GM21825 (cell line): Measurements from ENCODE around the gene TERB1.

Source experiments
- ATAC-seq: cut with Tn5 transposase; IDR thresholded peaks from one replicate; pipeline ENCODE4 v1.9.1; 2021; ENCODE audit warnings: mild to moderate bottlenecking, moderate library complexity; ENCODE audit not compliant: unreplicated experiment

TERB1 gene

DNA sequence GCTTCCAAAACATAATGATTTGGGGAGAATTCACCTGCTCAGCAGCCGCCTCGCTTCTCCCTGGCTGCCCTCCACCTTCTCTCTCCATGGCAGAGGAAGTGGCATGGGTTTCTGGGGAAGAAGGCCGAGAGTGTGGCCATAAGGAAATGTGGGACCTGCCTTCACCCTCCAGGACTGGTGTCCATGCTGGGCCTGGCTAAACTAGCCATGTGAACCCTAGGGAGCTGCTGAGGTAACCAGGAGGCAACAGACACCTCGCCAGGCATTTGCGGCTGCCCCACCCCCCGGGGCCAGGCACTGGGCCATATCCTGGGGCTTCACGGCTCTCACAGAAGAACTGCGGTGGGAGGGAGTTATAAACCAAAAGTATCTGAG lies 94.9 kb downstream of the TERB1 start:
- ATAC-seq, result no peak

GRCh38 chr16:66705790-66706505 lies 95.4 kb downstream of the TERB1 start:
- ATAC-seq, result no peak
